HG03469 (cell line): ENCODE results near the gene ZNF319.

Experiments
- ATAC-seq: cut with Tn5 transposase; IDR thresholded peaks from one replicate; pipeline ENCODE4 v1.9.1; 2021; ENCODE audit warnings: mild to moderate bottlenecking, moderate library complexity, moderate number of reproducible peaks; ENCODE audit not compliant: unreplicated experiment

Gene ZNF319

GRCh38 chr16:57998992-57999365 is 1.5 kb downstream of the ZNF319 start:
- ATAC-seq: no peak

- ATAC-seq: no peak
These were observed 2.0 kb downstream of the ZNF319 start for GRCh38 chr16:57998486-57998885.

GRCh38 chr16:57997528-57998265 is 2.8 kb downstream of the ZNF319 start:
- no peak for ATAC-seq

- no peak for ATAC-seq
These were observed 3.3 kb downstream of the ZNF319 start for GRCh38 chr16:57997176-57997527.

GRCh38 chr16:57996406-57997175 is 3.9 kb downstream of the ZNF319 start:
- no peak for ATAC-seq

DNA sequence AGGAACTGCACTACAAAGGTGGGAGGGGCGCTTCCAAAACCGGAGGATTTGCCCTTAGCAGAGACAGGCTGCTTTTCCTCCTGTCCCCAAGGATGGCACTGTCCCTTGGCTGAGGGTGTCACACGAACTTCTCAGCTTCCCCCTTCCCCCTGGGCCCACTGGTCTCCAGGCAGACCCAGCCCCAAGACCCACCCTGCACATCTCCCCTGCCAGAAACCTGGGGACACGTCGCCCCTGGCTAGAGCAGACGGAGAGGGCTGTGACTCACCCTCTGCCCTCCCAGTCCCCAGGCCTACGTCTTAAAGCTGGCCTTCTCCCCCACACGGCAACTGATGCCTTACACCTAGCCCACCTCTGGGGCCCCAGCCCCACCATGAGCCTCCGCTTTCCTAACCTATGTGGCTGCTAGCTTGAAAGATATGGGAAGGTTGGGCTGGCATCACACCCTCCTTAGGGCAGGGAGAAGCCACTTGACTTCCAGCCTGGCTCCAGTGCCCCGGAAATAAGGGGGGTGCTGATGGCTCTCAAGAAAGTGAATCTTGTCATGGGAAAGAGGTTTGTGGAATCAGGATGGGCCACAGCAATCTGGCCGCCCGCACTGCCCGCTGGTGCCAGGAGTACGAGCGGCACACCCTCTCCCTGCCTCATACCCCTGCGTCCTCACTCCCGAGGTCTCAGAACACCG is 4.6 kb downstream of the ZNF319 start:
- ATAC-seq: no peak

GRCh38 chr16:57994778-57995177 is 5.7 kb downstream of the ZNF319 start:
- ATAC-seq: no peak

GRCh38 chr16:57994361-57994760 is 6.1 kb downstream of the ZNF319 start:
- ATAC-seq: no peak

DNA sequence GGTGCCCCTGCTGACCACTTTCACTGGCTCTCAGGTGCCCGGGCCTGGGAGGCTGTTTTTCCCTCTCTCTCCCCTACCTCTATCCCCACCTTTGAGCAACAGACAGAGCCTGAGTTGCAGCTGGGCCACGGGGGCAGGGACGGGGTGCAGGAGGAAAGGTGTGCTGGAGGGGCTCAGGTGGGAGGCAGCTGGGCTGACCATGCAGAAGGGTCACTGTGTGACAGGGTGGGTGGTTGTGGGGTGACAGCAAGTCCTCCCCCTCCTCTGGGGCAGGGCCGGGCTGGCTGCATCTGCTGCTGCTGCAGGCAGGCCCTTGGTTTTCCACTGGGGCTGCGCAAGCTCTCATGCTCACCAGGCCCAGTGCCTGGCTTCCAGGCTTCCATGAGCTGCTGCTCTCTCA is 6.6 kb downstream of the ZNF319 start:
- ATAC-seq: no peak

DNA sequence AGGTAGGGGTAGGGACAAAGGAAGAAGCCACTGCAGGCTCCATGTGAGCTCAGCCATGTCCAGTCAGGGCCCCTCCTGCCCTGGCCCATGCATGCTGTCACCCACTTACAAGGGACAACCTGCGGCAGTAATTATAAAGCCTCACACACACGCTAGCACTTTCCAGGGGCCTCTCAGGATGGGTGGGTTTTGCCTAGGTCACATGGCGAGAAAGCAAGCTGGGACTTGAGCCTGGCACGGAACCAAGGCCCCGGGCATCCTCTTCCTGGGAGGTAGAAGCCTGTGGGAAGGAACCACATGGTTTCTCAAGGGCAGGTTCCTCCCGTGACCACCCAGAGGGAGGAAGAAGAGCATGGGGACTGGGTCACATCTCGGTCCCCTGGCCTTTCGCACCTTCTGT is 7.0 kb downstream of the ZNF319 start:
- no peak for ATAC-seq

GRCh38 chr16:57992084-57992483 is 8.4 kb downstream of the ZNF319 start:
- no peak for ATAC-seq

GRCh38 chr16:57991551-57992059 is 8.9 kb downstream of the ZNF319 start:
- ATAC-seq: no peak

DNA sequence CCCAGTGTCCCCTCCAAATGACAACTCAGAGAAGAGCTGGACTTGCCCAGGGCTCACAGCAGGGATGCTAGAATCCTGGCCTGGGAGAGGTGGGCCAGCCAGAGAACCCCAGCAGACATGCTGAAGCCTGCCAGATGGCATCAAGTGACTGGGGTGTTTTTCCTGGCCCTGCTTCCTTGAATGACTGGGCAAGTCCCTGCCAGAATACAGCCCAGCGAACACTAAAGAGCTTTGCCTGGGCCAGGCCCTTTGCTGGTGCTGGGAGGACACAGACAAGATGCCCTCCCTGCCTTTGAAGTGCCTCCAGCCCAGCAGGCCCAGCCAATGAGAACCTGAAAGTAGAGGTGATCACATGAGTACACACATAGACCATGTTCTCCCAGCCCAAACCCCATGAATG is 11.5 kb downstream of the ZNF319 start:
- ATAC-seq: no peak

GRCh38 chr16:57987441-57988177 is 12.9 kb downstream of the ZNF319 start:
- no peak for ATAC-seq

GRCh38 chr16:57986196-57986595 is 14.3 kb downstream of the ZNF319 start:
- no peak for ATAC-seq

DNA sequence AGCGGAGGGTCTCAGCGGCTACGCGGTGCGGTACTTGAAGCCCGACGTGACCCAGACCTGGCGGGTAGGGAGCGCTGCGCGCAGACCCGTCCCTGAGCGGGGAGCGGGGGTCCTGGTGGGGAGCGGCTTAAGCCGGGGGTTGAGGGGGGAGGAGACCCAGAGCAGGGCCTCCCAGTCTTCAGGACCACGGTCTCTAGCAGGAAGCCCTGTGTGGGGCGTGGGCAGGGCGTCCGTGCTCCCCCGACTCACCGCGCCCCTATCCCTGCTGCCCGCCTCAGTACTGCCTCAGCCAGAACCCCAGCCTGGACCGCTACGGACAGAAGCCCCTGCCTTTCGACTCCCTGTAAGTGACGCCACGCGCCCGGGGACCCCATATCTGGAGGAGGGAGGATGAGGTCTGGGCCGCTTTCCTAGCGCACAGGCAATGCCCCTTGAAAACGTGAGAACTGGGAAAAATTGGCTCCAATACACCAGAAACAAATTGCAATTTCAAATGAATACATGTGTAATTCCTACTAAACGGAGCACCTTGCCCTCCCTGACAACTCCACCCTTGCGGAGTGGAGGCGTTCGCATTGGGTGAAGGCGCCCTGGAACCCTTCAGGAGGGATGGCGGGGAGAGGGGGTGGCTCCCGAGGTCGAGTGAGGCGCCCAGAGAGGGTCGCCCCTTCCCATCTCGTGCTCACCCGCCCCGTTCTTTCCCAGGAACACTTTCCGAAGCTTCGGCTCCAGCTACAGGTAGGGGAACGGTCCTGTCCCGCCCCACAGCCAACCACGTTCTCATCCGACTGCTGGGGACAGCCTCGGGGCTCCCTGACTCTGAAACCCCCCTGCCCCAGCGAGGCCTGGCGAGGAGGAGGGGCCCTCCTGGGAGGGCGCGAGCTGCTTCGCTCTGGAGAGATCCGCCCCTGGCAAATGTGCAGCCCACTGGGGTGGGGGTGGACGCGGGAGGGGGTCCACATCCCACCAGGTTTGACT is 15.0 kb downstream of the ZNF319 start:
- ATAC-seq: no peak

GRCh38 chr16:57984443-57985203 is 15.8 kb downstream of the ZNF319 start:
- no peak for ATAC-seq

GRCh38 chr16:57982385-57982784 is 18.1 kb downstream of the ZNF319 start:
- no peak for ATAC-seq

DNA sequence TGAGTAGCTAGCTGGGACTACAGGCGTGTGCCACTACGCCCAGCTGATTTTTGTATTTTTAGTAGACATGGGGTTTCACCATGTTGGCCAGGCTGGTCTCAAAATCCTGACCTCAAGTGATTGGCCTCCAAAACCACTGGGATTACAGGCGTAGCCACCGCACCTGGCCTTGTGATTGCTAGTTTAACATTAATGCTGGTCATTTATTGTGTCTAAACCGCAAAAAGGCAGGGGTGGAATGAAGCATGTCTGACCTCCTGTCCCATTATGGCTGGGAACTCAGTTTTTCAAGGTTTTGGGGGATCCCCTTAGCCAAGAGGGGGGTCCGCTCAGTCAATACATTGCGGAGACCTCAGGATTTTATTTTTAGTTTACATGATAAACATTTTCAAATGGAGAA is 18.8 kb downstream of the ZNF319 start:
- no peak for ATAC-seq
